Hematopoietic multipotent progenitor cell treated with erythropoietin and hydrocortisone succinate and interleukin-3 and kit ligand, for 4 days (in vitro differentiated cells): ENCODE data around the gene SKAP1.
"Not testable (repeated sequence)": the region's sequence is repeated elsewhere in the genome, so short reads cannot be mapped to it uniquely, and the experiment has no call there.

ENCODE experiments used
- DNase-seq: peaks from one replicate; pipeline ENCODE4 v3.0.0-alpha.2; 2015

The SKAP1 gene

GRCh38 chr17:48429638-48430586 is at the start of gene SKAP1:
Gene SKAP1, minus strand, starts transcription at chr17:48430214.
- peak; percentile 76 for DNase-seq

DNA sequence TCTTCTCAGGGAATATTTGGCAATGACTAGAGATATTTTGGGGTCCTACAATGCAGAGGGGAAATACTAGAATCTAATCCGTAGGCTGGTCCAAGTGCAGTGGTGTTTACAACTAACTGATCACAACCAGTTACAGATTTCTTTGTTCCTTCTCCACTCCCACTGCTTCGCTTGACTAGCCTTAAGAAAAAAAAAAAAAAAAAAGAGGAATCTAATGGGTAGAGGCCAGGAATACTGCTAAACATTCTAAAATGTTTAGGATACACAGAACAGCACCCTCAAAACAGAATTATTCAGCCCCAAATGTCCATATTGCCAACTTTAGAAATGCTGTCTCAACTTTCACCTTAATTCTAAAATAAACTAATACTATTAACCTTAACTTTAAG is 49.0 kb upstream of the SKAP1 start:
- no peak for DNase-seq

GRCh38 chr17:48478224-48479013 is 48.4 kb upstream of the SKAP1 start:
- peak; percentile 98 for DNase-seq

- DNase-seq: no peak
Measured at GRCh38 chr17:48477221-48477620, 47.2 kb upstream of the SKAP1 start.

DNA sequence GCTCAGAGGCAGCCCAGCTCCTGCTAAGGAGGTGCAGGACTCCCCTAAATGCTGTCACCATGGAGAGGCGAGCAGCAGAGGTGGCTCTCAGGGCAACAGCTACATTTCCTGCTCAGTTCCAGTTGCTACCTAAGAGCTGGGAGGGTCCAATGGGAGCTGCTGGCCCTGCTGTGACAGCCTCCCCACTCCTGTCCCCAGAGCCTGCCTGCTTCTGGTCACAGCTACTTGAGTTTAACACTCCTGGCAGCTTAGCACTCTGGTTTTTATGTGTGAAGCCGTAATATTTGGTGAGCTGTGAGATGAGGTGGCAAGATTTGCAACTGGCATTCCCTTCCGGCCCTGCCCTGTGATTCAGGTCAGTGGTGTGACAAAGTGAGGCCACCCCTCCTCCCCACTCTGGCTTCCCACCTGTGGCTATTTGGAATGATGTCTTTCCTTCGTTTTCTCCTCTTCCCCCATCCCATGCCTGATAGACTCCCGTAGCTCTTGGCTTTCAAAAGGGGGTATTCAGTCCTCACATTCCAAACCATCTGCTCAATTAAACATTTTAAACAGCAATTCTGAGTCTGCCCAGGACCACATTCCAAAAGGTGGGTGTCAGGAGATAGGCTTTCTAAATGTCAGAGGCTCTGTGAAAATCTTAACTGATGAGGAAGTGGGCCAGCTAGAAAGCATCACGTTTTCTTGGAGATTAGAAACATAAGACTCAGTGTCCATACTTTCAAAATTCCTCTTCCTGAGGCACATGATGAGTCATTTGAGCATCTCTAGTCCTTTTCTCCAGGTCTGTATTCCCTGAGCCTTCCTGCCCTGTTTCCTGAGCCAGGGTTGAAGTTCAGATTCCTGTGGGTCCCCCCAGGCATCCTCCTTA is 42.6 kb upstream of the SKAP1 start:
- DNase-seq: no peak

DNA sequence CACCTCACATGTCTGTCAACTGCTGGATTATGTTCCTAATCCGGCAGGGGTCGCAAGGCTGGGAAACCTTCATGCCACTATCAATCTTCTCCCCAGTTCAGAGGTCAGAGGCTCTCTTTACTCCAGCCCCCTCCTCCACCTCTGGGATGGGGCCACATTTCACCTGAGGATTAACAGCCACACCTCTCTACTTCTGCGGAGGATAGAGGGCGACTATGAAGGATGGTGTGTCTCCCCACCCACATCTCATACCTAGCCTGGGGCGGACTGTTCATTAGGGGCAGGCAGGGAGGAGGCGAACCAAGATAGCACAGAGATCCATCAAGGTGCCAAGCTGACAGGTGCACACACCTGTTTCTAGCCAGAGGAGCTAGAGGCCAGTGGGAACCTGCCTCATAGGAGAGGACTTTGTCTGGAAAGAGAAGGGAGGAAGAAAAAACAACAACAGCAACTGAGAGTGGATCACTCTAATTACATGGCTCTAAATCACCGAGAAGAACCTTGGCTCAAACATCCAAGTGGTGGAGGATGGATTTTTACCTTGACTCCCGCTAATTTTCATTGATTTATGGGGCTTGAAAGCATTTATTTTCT is 41.9 kb upstream of the SKAP1 start:
- no peak for DNase-seq

DNA sequence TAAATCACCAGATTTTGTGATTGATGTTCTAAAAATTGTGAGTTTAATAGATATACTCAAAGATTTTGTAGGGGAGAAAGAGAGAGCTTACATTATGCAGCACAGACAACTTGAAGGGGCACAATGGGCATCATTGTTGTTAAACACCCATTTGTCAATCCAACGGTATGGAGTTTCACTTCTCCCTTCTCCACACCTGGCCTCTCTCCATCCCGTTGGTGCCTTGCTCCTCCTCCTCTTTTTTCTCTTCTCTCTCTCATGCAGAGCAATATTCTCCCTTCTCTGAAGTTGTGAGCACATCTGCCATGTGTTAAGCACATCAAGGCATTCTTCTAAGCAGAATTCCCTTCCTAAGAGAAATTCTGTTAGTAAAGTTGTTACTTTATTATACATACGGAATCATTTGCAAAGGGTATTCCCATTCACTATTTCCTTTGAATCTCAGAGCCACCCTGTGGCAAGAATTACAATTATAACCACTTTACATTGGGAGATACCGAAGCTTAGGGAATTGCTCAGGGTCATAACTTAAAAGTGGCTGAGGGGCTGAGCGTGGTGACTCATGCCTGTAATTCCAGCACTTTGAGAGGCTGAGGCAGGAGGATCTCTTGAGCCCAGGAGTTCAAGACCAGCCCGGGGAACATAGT is 40.5 kb upstream of the SKAP1 start:
- no peak for DNase-seq

GRCh38 chr17:48469227-48469626 is 39.2 kb upstream of the SKAP1 start:
- no peak for DNase-seq

GRCh38 chr17:48468299-48468698 is 38.3 kb upstream of the SKAP1 start:
- no peak for DNase-seq

DNA sequence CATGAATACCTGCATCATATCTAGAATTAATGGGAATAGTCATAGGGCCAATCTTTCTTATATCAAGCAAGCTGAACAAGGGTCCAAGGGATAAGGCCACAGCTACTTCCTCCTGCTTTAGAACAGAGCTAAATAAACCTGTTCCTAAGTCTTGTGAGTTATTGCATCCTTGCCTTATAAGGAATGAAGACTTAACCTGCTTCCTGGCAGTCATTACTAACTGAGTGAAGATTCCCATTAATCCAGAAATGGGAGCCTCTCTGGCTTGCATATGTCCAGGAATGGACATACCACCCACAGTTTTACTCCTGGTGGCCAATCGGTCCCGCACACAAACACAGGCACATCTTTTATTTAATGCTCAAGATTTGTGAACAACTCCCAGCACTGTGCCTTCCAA is 35.9 kb upstream of the SKAP1 start:
- DNase-seq: no peak

DNA sequence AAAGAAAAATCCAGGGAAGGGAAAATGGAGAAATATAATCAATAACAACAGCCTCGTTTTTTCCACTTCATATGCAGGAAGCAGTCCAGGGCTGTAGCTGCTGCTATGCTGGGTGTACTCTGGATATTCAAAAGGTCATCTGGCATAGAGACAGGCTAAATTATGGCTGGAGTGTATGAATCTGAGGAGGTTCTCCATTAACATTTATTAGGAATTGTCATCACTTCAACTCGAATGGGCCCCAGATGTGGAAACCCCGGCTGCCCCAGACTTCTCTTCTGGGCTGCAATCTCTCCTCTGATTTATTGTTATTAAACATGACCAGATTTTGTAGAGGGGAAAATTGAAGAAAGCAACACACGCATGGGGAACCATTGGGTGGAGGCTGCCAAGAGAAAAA is 33.5 kb upstream of the SKAP1 start:
- DNase-seq: no peak

GRCh38 chr17:48462946-48463345 is 32.9 kb upstream of the SKAP1 start:
- DNase-seq: no peak

- peak; percentile 45 for DNase-seq
Measured at GRCh38 chr17:48460052-48460451, 30.0 kb upstream of the SKAP1 start.

DNA sequence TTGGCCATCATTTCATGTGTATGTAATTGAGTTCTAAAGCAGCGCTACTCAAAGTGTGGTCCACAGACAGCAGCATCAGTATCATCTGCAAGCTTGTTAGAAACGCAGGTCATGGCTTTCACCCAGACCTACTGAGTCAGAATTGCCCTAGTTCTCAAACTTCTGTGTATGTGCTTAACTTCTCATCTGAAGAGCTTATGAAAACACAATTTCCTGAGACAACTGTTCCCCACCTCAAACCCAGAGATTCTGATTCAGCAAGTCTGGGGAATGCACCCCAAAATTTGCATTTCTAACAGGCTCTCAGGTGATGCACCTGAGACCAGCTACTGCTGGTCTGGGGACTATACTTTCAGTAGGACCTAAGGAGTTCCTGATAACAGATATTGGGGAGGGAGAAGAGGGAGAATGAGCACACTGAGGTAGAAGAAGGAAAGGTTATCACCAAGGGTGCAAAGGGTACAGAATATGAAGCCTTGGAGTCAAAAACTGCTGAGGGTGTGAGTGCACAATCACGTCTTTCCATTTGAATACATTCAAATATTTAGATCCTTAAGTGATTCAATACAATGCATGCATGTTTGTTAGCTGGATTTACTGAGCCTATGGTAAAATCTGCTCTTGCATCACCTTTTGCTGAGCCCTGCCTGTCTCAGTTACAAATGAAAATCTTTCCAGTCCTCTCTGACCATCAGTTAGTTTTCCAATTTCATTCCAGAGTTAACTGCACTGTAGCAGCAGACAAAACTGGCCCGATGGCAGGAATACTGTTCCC is 29.2 kb upstream of the SKAP1 start:
- DNase-seq: no peak

- peak; percentile 89 for DNase-seq
Measured at GRCh38 chr17:48457080-48457836, 27.2 kb upstream of the SKAP1 start.

DNA sequence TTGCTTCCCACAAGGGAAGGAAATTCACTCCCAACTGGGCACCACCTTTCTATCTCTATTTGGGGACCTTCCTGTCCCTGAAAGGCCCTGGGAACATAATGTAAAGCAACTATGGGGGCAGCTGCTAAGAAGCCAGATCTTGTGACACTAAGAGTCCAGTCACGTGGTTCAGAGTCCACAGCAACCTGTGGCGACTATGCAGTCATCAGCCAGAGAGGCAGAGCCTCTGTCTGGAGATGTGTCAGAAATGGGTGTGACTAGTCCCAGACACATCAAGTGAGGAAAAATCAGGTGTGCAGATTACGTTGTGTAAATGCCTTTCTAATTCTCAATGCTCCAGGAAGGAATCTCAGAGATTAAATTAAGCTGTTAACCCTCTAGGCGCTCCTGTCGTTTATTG is 26.6 kb upstream of the SKAP1 start:
- peak; percentile 50 for DNase-seq

GRCh38 chr17:48455791-48456190 is 25.8 kb upstream of the SKAP1 start:
- DNase-seq: peak; percentile 80

DNA sequence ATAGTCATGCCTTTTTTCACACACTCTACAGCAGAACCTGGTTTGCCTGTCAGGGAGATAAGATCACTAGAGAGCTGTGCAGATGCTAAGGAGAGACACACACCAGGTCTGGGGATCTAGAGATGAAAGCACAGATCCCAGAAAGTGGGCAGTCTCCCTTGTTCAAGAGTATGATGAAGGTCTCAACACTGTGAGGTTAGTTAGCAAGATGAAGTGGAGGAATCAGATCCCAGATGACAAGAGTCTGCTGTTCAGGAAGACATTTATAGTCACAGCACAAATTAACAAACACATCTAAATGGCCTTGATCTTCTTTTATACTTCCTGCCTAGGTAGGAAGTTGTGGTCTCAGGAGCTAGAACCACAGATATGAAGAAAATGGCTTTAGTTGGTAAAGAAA is 23.4 kb upstream of the SKAP1 start:
- no peak for DNase-seq

DNA sequence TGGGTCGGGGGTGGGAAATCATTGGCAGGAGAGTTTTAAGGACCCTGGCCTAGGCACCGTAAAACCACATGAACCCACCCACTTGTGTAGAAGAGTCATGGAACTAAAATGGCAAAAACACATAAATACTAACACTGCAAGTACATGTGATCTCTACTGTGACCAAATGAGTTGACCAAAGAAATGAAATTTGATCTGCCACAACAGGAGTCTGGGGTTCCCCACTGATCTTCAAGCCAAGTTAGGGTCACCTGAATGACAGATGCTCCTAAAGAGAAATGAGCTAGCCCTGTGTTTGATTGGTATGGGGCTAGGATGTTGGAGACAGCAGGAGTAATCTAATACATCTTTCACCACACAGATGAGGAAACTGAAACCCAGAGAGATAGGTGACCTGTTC is 21.5 kb upstream of the SKAP1 start:
- DNase-seq: no peak

- not testable (repeated sequence) for DNase-seq
Measured at GRCh38 chr17:48449335-48449734, 19.3 kb upstream of the SKAP1 start.

DNA sequence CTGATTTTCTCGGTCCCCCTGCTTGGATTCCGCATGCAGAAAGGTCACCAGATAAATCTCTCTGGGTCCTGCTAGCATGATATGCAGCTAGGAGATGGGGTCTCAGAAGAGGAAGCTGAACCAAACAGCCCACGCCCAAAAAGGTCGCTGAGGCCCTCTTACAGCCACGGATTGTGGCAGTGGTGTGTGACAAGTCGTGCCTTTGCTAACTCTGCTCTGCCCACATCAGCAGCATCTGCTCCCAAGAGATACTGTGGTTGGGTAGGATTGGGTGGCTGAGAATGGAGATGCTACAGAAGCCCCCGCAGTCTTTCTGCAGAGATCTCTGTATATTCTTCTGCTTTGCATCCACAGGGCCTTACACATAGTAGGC is 15.2 kb upstream of the SKAP1 start:
- peak; percentile 72 for DNase-seq
